ENCODE measurements around the gene RAB11FIP3. TPM values are rescaled to one million over a fixed set of nuclear protein-coding genes. Genes with fewer than 3 reads are reported as not detected.

The RAB11FIP3 gene
- total and polyA plus RNA-seq, 2 of the 13 experiments (the other 11 are each of a cell fraction or from before 2014, with no cell fraction given) = 34.3 to 57.6 TPM

DNA sequence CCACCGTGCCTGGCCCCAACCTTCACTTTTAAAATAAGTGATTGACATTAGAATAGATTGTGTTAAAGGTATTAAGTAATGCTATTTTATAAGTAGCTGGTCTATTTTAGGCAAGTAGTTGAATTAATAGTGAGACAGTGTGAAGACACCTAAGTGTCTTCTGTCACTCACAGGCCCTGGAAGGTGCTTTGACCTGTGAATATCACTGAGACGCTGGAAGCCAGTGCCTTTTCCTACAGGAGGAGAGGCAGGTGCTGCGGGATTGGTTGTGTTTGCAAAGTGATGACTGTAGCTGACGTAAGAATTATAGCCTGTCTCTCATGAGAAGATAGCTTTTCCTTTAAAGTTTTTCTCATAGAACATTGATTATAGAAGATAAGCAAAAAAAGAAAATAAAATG is 45.0 kb downstream of the RAB11FIP3 start:
- 95% methylated on average over 4 of the region's 4 CpGs for WGBS (ENCODE audit: low lambda C conversion rate)
- TF ChIP-seq, protein P1, sequence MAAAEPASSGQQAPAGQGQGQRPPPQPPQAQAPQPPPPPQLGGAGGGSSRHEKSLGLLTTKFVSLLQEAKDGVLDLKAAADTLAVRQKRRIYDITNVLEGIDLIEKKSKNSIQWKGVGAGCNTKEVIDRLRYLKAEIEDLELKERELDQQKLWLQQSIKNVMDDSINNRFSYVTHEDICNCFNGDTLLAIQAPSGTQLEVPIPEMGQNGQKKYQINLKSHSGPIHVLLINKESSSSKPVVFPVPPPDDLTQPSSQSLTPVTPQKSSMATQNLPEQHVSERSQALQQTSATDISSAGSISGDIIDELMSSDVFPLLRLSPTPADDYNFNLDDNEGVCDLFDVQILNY (CRISPR knock-in tag; conservative IDR thresholded peaks at IDR 0.05) = no peak
- TF ChIP-seq SYNCRIP (IDR thresholded peaks at IDR 0.05; ENCODE audit: insufficient read depth, low read depth, low read length) = no peak
- no peak for TF ChIP-seq ELF4 (CRISPR knock-in tag; IDR thresholded peaks at IDR 0.05; ENCODE audit: borderline replicate concordance)
- TF ChIP-seq HHEX (CRISPR knock-in tag; IDR thresholded peaks at IDR 0.05) = no peak
- TF ChIP-seq KDM4B (CRISPR knock-in tag; IDR thresholded peaks at IDR 0.05) = no peak
- TF ChIP-seq XBP1 (CRISPR knock-in tag; IDR thresholded peaks at IDR 0.05) = no peak
- no peak for TF ChIP-seq EZH2 (conservative IDR thresholded peaks at IDR 0.05; ENCODE audit: low read depth, low read length)
- no peak for TF ChIP-seq ZNF432 (CRISPR knock-in tag; IDR thresholded peaks at IDR 0.05; ENCODE audit: borderline replicate concordance)
- TF ChIP-seq, protein P2, sequence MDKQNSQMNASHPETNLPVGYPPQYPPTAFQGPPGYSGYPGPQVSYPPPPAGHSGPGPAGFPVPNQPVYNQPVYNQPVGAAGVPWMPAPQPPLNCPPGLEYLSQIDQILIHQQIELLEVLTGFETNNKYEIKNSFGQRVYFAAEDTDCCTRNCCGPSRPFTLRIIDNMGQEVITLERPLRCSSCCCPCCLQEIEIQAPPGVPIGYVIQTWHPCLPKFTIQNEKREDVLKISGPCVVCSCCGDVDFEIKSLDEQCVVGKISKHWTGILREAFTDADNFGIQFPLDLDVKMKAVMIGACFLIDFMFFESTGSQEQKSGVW (CRISPR knock-in tag; IDR thresholded peaks at IDR 0.05; ENCODE audit: borderline replicate concordance) = no peak
- no peak for TF ChIP-seq ZFX (CRISPR knock-in tag; IDR thresholded peaks at IDR 0.05; ENCODE audit: low read depth)
- TF ChIP-seq CBX5 (CRISPR knock-in tag; IDR thresholded peaks at IDR 0.05; ENCODE audit: borderline replicate concordance) = no peak
- TF ChIP-seq JUNB (CRISPR knock-in tag; IDR thresholded peaks at IDR 0.05; ENCODE audit: borderline replicate concordance) = no peak
- no peak for TF ChIP-seq MAFK (conservative IDR thresholded peaks at IDR 0.05 in 1 of 2, IDR thresholded peaks at IDR 0.05 in 1 of 2; ENCODE audit: low read length in 2 of 2)
- TF ChIP-seq SETDB1 (CRISPR knock-in tag; IDR thresholded peaks at IDR 0.05; ENCODE audit: borderline replicate concordance) = no peak
- TF ChIP-seq, protein P3, sequence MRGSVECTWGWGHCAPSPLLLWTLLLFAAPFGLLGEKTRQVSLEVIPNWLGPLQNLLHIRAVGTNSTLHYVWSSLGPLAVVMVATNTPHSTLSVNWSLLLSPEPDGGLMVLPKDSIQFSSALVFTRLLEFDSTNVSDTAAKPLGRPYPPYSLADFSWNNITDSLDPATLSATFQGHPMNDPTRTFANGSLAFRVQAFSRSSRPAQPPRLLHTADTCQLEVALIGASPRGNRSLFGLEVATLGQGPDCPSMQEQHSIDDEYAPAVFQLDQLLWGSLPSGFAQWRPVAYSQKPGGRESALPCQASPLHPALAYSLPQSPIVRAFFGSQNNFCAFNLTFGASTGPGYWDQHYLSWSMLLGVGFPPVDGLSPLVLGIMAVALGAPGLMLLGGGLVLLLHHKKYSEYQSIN (CRISPR knock-in tag; IDR thresholded peaks at IDR 0.05; ENCODE audit: borderline replicate concordance) = no peak
- TF ChIP-seq ZNF3 (CRISPR knock-in tag; IDR thresholded peaks at IDR 0.05) = no peak
- ATAC-seq (no peak), DNase-seq (ENCODE audit: low spot score) (no peak), FAIRE-seq (no peak)
- Histone ChIP-seq H3K79me2 (ENCODE audit: insufficient read depth, low read length) (peaks cover 16% of the 10 kb centered on the region), H3K9me3 (ENCODE audit: low read length) (no peaks in the 10 kb centered on the region), H3K4me2 (ENCODE audit: low read depth, low read length) (no peak overlapping the region), H3K27ac (ENCODE audit: extremely low read length, insufficient read depth, low read length) (no peak overlapping the region), H3K27me3 (ENCODE audit: control insufficient read depth in 1 of 2, insufficient read depth in 2 of 2, low read length in 2 of 2) (no peaks in the 10 kb centered on the region), H3K36me3 (replicated peaks in 1 of 2; ENCODE audit: control insufficient read depth in 1 of 2, insufficient read depth in 2 of 2, low read length in 2 of 2) (peaks cover 4 to 20% of the 10 kb centered on the region in 2 experiments; a peak in 4 of 5 replicates), H3K4me1 (ENCODE audit: insufficient read depth, low read length) (peaks cover 20% of the 10 kb centered on the region), H3K9ac (ENCODE audit: insufficient read depth, low read depth, low read length) (no peak overlapping the region), H4K20me1 (ENCODE audit: insufficient read depth, low read length) (peaks cover 3% of the 10 kb centered on the region; the same call in 1 of the 2 replicates), H3K4me3 (replicated peaks in 1 of 3; ENCODE audit: insufficient read depth in 1 of 3, low read depth in 2 of 3, low read length in 3 of 3) (no peak overlapping the region), H2AFZ (ENCODE audit: low read length) (no peak overlapping the region)
- no TSS peak for BruUV-seq (replicated peaks)
- intact Hi-C loops (cut with micrococcal nuclease; ENCODE audit: unreplicated experiment) = no loop called here
- ChIA-PET CTCF (ENCODE audit: low intra/inter-chr PET ratio, low total read pairs) (no interaction called here), POLR2A (no interaction called here)
- in situ Hi-C loops (cut with HindIII; ENCODE audit: extremely low pct_ligation_motif_present, low pct_unique_long_range_greater_than_20kb) = no loop called here
